IMR-90 (cell line): ENCODE results near the gene SLC26A3.

Experiments used
- BHLHE40 ChIP-seq: fragments of 150-350 bp; IDR thresholded peaks from 2 replicates; pipeline ENCODE4 v1.6.1; 2016; ENCODE audit warnings: mild to moderate bottlenecking, low read depth, low read length
- CEBPB ChIP-seq: IDR thresholded peaks from 2 replicates; pipeline ENCODE4 v1.6.1; 2012; ENCODE audit warnings: low read depth, low read length, improper control_type of control experiment
- FOS ChIP-seq: fragments of 150-350 bp; IDR thresholded peaks from 2 replicates; pipeline ENCODE4 v1.6.1; 2016; ENCODE audit warnings: low read depth, low read length
- MAFK ChIP-seq: IDR thresholded peaks from 2 replicates; pipeline ENCODE4 v1.6.1; 2012; ENCODE audit warnings: low read depth, low read length, improper control_type of control experiment
- POLR2A ChIP-seq: IDR thresholded peaks from 2 replicates; pipeline ENCODE4 v1.6.1; 2012; ENCODE audit warnings: mild to moderate bottlenecking, low read depth, low read length
- RAD21 ChIP-seq: IDR thresholded peaks from 2 replicates; pipeline ENCODE4 v1.6.1; 2012; ENCODE audit warnings: low read length, improper control_type of control experiment
- RCOR1 ChIP-seq: IDR thresholded peaks from 2 replicates; pipeline ENCODE4 v1.6.1; 2012; ENCODE audit warnings: mild to moderate bottlenecking, low read length, improper control_type of control experiment; ENCODE audit not compliant: insufficient replicate concordance
- RFX5 ChIP-seq: IDR thresholded peaks from 2 replicates; pipeline ENCODE4 v1.8.0; 2012; ENCODE audit warnings: low read depth, mild to moderate bottlenecking, low read length, moderate library complexity
- TF ChIP-seq, protein P1 (sequence below): conservative IDR thresholded peaks from 2 replicates; pipeline ENCODE4 v1.5.1; 2012; ENCODE audit warnings: mild to moderate bottlenecking, low read depth, low read length, improper control_type of control experiment
- TF ChIP-seq, protein P2 (sequence below): fragments of 150-350 bp; IDR thresholded peaks from 2 replicates; pipeline ENCODE4 v1.6.1; 2017; ENCODE audit warnings: mild to moderate bottlenecking, antibody characterized with exemption, low read length, low read depth
- TF ChIP-seq, protein P3 (sequence below): fragments of 150-350 bp; IDR thresholded peaks from 2 replicates; pipeline ENCODE4 v1.6.1; 2016; ENCODE audit warnings: low read depth, mild to moderate bottlenecking, low read length, moderate library complexity, borderline replicate concordance

DNA sequence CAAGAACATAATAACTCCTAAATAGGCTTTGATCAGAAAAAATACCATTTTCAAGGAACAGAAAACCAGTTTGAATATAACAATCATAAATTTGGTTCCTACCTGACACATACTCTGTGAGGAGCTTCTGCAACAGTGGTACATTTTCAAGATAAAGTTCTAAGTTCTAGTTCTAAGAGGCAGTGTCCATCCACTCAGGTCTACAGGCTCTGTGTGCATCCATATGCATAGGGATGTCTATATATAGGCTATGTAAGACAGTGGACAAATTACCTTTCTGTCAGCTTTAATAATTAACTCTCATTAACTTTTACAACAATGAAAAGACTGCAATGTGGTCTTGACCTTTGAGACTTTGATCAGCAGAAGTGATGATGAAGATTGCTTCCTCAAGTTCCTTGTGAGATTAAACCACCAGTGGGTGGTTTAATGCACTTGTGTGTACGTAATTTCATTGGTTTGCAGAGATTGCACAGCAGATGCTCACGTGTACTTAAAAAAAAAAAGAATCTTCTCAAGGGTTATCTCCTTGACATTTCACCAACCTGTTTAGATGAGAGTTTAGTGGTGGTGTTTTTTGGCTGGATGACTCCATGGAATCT, at the start of gene SLC26A3:
- TF ChIP-seq, protein P1, sequence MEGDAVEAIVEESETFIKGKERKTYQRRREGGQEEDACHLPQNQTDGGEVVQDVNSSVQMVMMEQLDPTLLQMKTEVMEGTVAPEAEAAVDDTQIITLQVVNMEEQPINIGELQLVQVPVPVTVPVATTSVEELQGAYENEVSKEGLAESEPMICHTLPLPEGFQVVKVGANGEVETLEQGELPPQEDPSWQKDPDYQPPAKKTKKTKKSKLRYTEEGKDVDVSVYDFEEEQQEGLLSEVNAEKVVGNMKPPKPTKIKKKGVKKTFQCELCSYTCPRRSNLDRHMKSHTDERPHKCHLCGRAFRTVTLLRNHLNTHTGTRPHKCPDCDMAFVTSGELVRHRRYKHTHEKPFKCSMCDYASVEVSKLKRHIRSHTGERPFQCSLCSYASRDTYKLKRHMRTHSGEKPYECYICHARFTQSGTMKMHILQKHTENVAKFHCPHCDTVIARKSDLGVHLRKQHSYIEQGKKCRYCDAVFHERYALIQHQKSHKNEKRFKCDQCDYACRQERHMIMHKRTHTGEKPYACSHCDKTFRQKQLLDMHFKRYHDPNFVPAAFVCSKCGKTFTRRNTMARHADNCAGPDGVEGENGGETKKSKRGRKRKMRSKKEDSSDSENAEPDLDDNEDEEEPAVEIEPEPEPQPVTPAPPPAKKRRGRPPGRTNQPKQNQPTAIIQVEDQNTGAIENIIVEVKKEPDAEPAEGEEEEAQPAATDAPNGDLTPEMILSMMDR = no peak
- no peak for TF ChIP-seq RCOR1
- TF ChIP-seq POLR2A = no peak
- TF ChIP-seq, protein P2, sequence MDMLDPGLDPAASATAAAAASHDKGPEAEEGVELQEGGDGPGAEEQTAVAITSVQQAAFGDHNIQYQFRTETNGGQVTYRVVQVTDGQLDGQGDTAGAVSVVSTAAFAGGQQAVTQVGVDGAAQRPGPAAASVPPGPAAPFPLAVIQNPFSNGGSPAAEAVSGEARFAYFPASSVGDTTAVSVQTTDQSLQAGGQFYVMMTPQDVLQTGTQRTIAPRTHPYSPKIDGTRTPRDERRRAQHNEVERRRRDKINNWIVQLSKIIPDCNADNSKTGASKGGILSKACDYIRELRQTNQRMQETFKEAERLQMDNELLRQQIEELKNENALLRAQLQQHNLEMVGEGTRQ = no peak
- TF ChIP-seq FOS = no peak
- TF ChIP-seq RAD21 = no peak
- TF ChIP-seq CEBPB = no peak
- TF ChIP-seq, protein P3, sequence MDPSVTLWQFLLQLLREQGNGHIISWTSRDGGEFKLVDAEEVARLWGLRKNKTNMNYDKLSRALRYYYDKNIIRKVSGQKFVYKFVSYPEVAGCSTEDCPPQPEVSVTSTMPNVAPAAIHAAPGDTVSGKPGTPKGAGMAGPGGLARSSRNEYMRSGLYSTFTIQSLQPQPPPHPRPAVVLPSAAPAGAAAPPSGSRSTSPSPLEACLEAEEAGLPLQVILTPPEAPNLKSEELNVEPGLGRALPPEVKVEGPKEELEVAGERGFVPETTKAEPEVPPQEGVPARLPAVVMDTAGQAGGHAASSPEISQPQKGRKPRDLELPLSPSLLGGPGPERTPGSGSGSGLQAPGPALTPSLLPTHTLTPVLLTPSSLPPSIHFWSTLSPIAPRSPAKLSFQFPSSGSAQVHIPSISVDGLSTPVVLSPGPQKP = no peak
- no peak for TF ChIP-seq RFX5
- TF ChIP-seq MAFK = no peak
- no peak for TF ChIP-seq BHLHE40
